ENCODE results near the gene DUOX1.
A peak's percentile ranks its signal among the peaks of the same experiment; 100 is the strongest.

DUOX1 gene

GRCh38 chr15:45106002-45106790 lies 23.6 kb upstream of the DUOX1 start:
- DNase-seq = no peak

- no peak for DNase-seq
These were observed 21.7 kb upstream of the DUOX1 start for GRCh38 chr15:45107941-45108630.

DNA sequence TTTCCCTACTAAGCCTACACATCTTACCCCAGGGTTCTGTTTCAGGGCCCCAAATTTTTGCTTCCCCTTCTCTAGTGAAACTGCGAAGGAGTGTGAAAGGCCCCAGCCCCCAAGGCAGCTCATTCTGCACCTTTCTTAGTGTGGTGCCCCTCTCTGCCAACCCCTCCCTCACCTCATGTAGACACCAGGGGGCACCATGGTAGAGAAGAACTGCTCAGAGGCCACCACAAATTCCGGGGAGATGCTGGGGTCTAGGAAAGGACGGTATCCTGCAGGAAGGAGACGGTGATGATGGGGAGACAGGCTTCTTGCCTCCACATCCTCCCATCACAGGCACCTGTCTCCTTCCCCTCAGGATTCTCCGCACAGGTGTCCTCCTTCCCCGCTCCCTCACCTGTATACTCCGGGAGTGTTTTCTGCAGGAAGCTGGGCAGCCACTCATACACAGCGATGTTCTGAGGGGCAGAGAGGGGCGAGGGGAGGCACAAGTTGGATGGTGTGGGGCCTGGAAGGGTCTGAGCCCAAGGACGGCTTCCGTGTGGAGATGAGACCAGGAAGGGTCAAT lies 19.5 kb upstream of the DUOX1 start:
- no peak for DNase-seq

- DNase-seq = no peak
These were observed 18.2 kb upstream of the DUOX1 start for GRCh38 chr15:45111390-45112142.

DNA sequence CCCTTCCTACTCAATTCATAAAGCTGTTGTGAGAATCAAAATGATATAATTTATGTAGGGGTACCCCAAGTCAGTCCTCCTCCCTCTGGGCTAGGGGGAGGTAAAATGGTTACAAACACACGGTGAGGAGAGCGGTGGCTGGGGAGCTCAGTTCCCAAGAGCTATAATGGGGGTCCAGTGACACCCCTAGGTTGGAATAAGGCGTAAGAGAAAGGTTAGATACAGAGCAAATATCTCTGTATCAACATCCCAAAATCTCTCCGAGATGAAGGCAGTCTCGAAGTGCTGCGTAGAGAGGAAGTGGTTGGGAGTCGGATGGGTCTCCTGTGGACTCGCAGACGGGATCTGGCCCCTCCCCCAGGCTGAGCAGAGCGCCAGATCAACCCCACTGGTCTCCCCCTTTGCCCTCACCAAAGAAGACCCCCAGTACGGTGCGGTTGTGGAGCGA lies 17.6 kb upstream of the DUOX1 start:
- no peak for DNase-seq

GRCh38 chr15:45112591-45113379 lies 17.0 kb upstream of the DUOX1 start:
- no peak for DNase-seq

- no peak for DNase-seq
These were observed 16.3 kb upstream of the DUOX1 start for GRCh38 chr15:45113380-45113990.

DNA sequence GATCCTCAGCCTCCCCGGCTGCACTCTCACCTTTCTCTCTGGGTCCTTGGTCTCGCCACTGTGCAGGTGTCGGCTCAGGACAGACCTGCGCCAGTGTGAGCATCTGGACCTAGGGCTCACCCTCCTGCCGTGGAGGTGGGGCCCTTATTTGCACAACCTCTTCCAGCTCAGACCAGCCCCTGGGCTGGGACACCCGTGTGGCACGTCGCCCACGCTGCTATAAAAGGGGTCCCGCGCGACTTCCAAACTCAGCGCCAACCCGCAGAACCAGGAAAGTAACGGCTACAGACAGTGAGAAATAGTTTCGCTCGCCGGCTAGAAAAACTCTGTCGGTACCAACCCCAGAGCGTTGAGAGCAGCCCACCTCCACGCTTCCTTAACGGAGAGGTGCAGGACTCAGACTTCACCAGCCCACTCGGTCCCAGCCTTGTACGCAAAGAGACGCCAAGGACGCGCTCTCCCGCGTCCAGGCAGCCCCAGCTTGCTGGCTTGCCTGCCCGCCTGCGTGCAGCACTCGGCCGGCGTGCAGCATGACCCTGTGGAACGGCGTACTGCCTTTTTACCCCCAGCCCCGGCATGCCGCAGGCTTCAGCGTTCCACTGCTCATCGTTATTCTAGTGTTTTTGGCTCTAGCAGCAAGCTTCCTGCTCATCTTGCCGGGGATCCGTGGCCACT lies 15.6 kb upstream of the DUOX1 start, which contains the start of the genes DUOX2 and DUOXA2:
Gene DUOX2 (minus strand): TSS at position 97 of the 675 bp plus-strand sequence. CDS start 761 bp downstream, outside the sequence.
Gene DUOXA2 (plus strand): TSS at position 251 of the 675 bp plus-strand sequence. CDS start 280 bp downstream, at position 531.
- DNase-seq = no peak

- no peak for DNase-seq
These were observed 15.1 kb upstream of the DUOX1 start for GRCh38 chr15:45114751-45115085.

DNA sequence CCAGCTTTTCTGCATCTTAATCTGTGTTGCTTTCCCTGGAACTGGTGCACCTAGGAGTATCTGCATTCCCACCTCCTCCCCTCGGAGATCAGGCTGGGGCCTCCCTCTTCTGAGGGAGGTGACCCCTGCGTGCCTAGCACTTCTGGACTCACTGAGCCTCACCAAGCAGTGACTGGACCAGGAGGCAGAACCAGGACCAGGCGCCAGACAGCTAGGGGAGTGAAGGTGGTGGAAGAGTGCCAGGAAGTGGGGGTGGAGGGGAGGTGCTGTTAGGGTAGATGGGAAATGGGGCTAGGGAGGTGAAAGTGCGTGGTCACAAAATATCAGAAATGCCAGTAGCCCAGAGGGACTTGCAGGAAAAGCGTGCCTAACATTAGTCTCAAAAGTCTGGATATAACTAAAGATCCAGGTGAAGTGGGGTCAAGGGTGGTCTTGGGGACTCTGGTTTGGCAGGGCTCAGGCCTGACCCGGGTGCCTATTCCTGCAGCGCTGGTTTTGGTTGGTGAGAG lies 14.4 kb upstream of the DUOX1 start:
- no peak for DNase-seq

DNA sequence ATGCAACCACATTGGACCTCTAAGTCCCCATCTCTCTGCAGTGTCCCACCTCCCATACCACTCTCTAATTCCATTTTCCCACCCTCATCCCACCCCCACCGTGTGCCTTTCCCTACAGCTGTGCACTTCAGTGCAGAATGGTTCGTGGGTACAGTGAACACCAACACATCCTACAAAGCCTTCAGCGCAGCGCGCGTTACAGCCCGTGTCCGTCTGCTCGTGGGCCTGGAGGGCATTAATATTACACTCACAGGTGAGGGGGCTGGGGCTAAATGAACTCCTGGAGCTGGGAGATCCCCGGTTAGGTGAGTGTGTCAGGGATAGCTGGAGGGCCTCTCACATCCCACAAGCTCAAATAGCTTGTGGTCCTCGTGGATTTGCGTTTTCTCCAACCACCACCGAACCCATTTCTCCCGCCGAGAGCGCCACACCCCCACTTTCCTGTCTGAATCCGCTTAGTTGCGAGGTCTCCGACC lies 13.8 kb upstream of the DUOX1 start:
- DNase-seq = no peak

DNA sequence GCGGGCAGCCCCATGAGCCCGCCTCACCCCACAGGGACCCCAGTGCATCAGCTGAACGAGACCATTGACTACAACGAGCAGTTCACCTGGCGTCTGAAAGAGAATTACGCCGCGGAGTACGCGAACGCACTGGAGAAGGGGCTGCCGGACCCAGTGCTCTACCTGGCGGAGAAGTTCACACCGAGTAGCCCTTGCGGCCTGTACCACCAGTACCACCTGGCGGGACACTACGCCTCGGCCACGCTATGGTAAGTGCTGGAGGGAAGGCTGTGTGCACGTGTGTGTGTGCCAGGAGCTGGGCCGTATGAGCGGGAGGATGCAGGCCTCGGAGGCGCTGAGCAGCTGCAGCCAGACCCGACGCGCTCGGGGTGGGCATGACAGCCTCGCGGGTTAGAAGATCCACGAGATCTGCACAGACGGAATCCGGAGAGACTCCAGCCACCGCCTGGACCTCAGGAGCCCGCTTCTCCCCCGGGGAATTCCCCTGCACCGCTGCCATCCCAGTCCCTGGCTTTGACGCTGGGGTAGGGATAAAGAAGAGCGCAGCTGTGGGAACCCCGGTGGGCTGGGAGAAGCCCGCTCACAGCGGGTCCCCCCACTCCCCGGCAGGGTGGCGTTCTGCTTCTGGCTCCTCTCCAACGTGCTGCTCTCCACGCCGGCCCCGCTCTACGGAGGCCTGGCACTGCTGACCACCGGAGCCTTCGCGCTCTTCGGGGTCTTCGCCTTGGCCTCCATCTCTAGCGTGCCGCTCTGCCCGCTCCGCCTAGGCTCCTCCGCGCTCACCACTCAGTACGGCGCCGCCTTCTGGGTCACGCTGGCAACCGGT lies 13.1 kb upstream of the DUOX1 start:
- no peak for DNase-seq

- DNase-seq = no peak
These were observed 12.3 kb upstream of the DUOX1 start for GRCh38 chr15:45117308-45118130.

DNA sequence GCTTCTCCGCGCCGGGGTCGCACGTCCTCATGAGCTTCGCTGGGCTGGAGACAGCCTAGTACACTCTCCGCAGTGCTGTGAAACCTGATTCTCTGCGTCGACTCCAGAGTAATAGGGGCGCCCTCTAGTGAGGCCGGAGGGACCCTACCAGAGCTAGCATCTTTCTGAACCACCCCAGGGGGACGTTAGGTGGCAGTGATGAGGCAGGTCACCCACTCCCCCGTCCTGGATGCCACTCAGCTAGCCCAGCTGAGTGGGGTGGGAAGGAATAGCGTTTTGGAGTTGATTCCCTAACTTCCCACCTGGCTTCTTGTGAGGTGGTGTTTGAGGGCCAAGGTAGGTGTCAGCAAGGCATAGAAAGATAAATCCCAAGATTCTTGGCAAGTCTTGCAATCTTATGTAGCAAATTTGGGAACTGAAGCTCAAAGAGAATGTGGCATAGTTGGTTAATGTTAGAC lies 11.6 kb upstream of the DUOX1 start:
- DNase-seq = peak; percentile 90

DNA sequence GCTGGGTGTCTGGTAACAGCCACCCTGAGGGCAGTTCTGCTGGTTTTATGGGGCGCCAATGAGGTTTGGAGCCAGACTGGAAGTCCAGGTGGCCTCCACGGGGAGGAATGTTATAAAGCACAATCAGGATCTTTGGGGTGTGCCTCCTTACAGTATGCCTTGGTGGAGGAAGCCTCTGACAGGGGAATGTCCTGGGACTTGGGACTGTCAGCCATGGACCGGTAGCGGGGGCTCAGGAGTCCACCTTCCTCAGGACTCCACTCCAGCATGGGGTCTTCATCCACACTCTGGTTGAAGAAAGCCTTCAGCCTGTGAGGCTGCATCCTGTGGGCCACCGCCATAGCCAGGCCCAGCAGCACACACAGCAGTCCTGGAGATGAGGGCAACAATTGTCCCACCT lies 10.8 kb upstream of the DUOX1 start:
- no peak for DNase-seq

DNA sequence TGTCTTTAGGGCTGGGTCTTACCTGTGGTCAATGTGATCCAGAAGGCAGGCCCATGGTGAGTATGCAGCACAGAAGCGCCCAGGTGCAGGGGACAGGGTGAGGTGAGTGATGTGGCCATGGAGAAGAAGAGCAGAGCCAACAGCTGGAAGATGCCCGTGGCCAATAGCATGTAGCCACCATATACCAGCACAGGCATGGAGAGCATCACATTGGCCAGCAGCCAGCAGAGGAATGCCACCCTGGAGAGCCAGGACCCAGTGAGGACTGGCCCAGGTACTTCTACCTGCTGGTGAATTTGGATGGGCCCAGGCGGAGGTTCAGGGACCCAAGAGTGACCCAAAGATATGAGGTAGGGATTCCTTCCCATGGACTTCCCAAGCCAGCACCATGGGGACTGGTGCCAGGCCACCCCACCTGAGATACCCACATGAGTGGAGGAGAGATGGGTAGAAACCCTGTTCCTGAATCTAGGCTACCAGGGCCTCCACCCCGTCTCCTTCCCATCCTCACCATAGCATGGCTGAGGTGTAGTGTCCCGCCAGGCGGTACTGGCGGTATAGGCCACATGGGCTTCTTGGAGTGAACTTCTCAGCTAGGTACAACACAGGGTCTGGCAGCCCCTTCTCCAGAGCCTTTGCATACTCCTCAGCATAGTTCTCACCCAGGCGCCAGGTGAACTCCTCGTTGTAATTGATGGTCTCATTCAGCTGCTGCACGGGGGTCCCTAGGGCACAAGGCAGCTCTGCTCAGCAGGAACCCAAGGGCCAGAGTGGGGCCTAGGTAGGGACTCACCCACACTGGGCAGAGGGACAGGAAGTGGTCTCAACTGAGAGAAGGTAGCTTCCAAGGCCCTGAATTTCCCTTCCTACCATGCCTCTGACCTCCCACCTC lies 9.5 kb upstream of the DUOX1 start:
- no peak for DNase-seq

DNA sequence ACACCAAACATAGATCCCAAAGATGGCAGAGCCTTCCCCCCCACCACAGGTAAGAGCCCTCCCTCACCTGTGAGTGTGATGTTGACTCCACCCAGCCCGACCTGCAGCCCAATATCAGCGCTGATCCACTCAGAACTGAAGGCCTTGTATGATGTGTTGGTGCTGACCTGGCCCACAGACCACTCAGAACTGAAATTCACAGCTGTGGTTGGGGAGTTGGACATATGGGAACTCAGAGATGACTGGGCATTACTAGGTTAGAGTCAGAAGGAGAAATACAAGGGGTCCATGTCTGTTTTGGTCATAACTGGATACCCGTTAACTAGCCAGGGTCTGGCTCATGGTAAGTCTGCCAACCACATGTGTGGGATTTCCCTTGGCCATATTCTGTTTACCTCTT lies 8.8 kb upstream of the DUOX1 start:
- no peak for DNase-seq

Data from activated CD4-positive, alpha-beta T cell treated with anti-CD3 and anti-CD28 coated beads, Interleukin-2, amount 50 U/mL, for 16 hours (primary cell).